HG02884 (cell line): Measurements from ENCODE around the gene CEP112.
"Not testable (repeated sequence)": the region's sequence is repeated elsewhere in the genome, so short reads cannot be mapped to it uniquely, and the experiment has no call there.

ENCODE experiments used
- ATAC-seq: cut with Tn5 transposase; IDR thresholded peaks from one replicate; pipeline ENCODE4 v1.9.1; 2021; ENCODE audit warnings: mild to moderate bottlenecking, moderate library complexity; ENCODE audit not compliant: unreplicated experiment

The CEP112 gene

DNA sequence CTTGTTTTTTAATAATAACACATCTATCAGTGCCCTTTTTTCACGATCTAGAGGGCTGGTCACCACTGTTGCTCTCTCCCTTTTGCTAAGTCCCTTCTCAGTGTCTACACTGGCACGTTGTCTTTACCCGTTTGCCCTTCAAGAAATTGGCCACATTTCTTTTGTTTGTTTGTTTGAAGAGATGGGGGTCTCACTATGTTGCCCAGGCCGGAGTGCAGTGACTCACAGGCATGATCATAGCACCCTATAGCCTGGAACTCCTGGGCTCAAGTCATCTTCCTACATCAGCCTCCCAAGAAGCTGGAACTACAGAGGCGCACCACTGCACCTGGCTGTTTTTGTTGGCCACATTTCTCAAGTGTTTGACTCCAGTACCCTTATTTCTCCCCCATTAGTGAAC is 492.5 kb downstream of the CEP112 start:
- no peak for ATAC-seq

DNA sequence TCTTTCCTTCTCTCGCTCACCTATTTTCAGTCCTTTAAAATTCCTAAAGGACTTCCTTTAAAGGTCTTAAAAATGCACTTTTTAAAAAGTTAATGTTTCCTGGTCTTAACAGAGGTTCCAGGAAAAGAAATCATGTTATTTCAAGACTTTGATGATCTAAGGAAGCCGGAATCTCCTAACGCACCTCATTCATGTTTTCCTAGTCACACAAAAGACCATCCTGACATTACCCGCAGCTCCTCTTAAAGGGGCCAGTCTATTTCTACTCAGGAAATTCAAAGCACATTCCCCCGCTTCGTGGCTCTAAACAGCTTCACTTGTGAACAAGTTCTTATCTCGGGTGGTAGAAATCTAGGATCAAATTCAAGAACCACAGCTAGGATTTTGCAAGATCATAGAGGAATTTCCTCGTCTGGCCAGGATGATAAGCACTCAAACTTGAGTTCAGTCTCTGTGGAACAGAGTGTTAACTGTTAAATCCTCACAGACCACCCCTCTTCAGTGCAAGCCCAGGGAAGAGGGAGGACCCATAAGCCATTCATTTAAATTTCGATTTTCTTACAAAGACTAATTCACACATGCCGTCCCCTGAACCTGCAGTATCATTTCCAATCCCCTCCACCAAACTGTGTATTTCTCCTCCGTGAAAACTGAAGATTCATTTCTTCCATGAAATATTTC is 493.4 kb downstream of the CEP112 start:
- no peak for ATAC-seq

DNA sequence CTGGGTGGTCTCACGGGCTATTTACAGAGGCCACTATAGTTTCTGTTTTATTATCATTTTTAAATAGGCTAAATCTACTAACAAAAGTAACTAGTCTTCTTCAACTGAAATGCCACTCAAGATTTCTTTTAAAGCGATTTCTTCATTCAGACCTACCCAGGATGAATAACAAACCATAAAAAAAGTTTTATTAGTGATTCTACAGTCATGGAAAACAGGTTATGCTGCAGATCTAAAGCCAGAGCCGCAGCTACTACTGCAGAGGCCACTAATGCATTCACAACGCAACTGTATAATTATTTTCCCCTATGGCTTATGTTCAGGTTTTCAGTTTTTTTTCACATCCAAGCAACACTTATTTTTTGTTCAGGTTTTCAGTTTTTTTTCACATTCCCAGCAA is 494.3 kb downstream of the CEP112 start:
- no peak for ATAC-seq

DNA sequence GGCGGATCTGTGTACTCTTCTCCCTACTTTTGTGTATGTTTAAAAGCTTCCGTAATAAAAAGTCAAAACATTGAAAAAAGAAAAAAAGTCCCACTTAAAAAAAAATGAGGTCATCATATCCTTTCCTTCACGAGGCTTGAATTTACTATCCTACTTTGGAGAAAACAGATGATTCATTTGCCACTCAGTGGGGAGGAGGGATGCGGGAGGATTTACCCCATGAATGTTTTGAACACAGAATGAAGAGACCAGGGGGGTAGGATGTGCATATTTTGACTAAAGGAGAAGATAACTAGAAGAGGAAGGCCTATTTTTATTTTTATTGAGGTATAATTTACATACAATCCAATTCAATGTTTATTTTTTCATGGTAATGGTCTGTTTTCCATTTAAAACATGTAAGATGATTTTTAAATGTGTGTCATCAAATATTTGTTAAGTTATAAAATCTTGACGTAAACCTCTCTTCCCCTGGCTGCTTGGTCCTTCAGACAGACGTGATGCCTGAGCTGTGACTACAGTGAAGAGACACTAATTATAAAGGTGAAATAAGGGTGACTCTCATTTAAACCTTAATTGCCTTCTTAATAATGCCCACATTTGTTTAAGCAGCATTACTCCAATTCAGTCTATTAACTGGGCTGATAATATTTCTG is 495.1 kb downstream of the CEP112 start:
- ATAC-seq: no peak

DNA sequence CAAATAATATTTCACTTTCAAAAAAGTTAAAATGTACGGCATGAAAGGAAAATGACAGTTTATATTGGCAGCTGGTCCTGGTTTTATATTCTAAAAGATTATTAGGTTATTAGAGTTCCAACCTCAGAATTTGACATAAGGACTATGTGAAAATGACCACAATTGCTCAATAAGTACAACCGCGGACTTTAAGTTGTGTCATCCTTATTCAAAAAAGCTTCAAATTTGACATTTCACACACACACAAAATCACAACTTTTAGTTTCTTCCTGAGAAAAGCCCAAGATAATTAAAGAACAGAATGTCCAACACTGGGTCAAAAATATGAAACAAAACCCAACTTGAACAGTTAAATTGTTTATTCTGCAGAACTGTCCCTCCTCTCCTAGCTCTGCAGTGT is 497.3 kb downstream of the CEP112 start:
- ATAC-seq: no peak

DNA sequence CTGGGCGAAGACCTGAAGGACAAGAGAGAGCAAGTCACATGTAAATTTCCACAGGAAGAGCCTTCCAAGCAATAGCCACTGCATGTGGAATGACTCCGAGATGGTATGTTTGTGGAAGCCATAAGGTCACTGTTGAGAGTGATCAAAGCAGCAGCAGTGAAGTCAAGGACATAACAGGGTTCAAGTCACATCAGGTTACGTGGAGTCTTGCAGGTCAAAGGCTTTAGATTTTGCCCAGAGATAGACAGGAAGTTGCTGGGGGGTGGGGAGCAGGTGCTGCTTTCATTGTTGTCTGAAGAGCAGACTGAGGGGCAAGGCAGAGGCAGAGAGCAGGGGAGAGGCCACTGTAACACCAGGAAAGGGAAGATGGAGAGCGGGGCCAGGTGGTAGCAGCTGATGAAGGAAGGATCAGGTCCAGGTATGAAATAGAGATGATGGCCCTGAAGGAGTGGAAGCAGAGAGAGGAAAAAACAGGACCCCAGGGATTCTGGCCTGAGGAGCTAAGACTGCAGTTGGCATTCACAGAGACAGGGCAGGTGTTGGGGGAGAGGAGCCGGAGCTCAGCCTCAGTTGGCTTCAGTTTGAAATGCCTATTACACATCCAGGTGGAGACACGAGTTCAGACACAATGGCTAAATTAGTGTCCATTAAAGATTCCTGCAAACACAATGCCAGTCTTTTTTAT is 501.2 kb downstream of the CEP112 start:
- no peak for ATAC-seq

DNA sequence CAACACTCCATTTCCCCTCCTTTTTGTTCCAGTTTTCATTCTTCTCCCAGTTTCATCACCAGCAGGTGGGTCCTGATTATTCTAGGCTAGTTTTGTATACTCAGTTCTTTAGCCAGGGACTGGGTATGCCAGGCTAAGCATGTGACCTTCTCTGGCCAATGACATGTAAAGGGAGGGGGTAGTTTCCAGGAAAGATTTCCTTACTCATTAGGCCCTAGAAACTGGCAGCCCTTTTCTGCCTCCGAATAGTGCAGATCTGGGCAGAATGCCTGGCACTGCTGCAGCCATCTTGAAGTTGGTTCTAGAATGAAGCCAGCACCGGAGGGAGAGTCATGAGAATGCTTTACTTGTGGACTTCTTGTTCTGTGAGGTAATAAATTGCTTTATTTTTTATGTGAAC is 503.6 kb downstream of the CEP112 start:
- ATAC-seq: no peak

DNA sequence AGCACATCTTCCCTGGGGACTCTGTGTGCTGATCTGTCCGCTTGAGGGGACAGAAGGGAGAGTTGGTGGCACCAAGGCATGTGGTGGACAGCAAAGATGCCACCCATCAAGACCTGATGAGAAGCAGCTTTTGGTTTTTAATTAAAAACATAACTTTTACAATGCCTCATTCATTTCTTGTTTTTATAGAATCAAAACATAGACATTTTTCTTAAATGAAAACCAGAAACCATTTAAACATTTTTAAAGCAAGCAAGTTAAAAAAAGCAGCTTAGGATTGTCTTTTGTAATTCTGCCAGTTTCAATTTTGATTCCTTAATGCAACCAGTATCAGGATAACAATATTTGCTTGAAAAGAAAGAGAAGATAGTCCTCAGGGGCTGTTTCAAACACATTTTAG is 506.8 kb downstream of the CEP112 start:
- ATAC-seq: no peak

DNA sequence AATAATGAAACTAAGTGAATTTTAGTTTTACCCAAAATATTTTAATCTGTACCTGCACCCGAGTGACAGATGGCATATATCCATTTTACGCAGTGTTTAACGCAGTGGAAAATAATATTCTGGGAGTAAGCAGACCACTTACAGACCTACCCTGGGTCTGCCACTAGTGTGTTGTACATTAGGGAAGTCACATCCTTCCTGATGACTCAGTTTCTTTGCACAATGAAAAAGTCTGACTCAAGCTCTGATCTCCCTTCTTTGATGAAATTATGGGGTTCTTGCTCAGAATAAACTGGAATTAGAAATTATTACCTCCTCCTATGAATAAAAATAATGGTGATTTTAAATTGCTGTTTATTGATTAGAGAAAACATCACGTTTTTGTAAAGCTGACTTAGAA is 507.3 kb downstream of the CEP112 start:
- no peak for ATAC-seq

DNA sequence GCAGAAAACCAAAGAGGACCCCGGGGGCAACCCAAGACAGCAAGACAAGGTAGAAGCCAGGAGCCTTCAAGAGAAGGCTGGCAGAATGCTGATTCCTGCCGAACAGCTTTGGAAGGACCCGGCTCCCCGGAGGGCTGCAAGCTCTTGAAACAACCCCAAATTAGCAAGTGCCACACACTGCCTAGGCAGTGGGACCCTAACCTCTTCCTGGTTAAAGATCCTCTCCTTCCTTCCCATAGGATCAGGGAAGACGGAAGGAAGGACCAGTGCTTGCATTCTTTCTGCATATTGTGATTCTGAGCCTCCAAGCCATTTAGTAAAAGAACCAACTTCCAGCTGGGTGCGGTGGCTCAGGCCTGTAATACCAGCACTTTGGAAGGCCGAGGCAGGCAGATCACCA is 508.5 kb downstream of the CEP112 start:
- no peak for ATAC-seq

DNA sequence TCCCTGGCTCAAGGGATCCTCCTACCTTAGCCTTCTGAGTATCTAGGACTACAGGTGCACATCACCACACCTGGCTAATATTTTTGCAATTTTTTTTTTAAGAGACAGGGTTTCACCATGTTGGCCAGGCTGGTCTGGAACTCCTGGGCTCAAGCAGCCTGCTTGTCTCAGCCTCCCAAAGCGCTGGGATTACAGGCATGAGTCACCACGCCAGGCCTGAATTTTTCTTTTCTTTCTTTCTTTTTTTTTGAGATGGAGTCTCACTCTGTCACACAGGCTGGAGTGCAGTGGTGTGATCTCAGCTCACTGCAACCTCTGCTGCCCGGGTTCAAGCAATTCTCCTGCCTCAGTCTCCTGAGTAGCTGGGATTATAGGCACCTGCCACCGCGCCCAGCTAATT is 510.2 kb downstream of the CEP112 start:
- ATAC-seq: not testable (repeated sequence)

DNA sequence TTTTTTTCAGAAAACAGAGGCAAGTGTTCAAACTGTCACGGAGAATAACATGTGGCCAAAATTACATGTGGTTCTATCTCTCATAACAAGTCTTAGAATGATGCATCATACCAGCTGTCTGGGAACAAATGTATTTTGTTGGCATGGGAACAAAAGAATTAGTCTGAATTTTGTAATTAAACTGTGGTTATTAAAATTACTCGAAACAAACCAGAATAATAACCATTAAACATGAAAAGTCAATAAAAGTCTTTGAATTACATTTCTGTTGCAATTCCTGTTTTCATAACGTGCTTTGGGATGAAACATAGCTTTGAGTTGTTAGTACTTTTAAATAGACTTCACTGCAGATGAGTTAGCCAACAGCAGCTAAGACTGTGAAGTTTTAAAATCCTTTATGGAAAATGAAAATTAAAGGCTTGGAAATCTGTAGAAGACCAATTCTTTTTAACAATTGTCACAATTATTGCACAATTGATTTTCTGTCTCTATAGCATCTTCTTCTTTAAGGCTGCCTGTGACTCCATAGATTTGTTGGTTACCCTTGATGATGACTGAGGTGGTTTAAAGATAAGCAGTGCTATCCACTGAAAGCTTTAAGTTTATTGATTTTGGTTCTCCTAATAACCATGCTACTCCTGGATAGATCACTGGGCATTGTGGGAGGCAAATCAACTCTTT is 512.6 kb downstream of the CEP112 start:
- ATAC-seq: no peak

DNA sequence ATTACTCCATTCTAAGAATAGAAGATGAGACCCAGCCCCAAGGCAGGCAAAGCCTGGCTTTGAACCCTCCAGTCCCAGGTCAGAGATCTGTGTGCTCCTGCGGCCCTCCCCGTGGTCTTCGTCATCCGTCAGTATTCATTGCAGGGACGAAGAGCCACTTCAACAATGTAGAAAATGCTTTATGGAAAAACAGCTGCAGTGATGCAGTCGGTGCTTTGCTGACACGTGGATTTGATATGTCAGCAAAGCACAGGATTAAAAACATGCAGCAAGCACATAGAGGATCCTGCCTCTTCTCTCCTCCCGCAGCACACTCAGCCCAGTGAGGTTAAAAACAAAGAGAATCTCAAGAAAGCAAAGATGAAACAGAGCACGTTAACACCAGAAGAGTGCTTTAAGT is 513.4 kb downstream of the CEP112 start:
- no peak for ATAC-seq

DNA sequence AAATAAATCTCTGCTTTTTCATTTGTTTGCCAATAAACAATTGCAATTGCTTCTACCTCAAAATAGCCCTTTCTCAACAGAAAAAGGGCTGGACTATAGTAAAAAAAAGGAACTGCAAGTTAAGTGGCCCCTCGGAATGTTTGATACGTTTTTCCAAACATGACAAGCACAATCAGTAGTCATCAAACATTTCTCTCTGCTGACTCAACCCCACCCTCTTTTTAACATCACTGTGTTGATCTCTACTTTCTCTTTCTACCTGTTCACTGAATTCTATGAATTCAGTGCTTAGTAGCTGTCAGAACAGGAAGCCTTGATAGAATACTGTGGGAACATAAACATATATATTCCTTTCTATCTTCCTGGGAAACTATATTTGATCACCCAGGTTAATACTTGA is 514.0 kb downstream of the CEP112 start:
- no peak for ATAC-seq

DNA sequence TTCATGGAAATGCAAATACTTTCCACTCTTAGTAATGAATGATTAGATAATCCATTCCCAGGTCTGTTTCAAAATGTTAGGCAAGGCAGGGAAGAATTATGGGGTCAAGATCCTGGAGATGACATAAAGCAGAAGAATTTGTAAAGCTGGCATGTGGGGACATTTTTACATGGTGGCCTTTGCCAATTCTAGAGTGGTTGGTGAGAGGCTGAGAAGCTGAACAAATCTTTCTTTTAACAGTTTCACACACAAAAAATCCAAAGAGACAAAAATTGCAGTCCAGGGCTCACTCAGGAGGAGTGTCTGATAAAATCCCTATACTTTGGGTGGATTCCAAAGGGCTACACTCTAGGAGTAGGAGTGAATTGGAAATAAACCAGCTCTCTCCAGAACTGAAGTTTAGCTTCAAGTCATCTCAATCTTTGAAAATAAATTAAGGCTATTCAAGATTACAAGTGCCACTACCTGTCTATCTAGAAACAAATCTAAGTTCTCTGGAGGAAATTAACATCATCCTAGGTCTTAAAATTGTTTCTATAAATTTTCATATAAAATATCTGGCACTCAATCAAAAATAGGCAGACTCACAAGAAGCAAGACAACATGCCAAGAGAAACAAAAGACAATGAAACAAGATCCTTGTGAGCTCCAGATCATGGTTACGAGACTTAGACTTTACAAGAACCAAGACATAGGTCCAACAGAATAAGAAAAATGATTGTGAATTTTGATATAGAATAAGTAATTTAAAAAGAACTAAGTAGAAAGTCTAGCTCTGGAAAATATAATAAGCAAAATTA is 517.5 kb downstream of the CEP112 start:
- ATAC-seq: no peak

DNA sequence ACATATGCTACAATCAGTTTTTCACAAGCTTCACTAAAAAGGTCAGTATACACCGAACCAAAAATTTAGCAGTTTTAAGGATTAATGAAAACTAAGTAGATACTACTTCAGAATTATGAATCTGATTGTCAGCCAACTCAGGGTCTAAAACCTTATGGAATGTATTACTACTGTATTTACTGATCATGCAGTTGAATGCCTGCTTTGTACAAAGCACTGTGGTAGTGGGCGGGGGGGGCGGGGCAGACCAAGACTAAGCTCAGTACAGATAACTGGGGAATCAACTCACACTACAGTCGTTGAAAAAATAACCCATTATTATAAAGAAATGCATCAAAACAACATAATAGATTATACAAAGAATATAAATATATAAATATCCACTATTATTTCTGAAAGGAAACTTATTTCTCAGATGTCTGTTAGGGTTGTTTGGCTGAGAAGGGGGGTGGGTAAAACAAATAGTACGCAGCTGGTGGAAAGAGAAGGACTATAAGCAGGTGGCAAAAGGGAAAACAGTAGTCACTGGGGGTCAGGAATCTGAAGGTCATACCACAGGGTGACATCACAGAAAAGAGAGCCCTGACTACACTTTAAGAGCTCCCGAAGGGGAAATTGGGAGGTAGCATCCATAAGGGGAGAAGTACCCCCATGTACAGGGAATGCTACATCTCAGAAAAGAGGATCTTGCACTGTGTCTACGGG is 521.1 kb downstream of the CEP112 start:
- no peak for ATAC-seq

DNA sequence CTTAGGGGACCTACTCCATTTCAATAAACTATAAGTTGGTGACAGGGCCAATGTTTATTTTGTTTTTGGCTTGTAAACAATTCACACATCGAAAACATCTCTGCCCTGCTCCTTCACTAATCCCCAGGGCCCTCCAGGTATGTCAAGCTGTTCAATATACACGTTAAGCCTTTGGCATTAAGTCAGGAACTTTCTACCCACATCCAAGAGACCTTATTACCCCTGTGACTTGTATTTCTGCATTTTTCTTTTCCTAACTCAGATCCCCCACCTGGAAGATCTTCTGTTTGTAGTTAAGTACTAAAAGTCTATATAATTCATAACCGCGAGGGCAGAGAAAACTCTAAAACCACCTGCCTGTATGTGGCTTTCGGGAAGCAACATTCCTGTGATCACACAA is 523.7 kb downstream of the CEP112 start:
- ATAC-seq: no peak

DNA sequence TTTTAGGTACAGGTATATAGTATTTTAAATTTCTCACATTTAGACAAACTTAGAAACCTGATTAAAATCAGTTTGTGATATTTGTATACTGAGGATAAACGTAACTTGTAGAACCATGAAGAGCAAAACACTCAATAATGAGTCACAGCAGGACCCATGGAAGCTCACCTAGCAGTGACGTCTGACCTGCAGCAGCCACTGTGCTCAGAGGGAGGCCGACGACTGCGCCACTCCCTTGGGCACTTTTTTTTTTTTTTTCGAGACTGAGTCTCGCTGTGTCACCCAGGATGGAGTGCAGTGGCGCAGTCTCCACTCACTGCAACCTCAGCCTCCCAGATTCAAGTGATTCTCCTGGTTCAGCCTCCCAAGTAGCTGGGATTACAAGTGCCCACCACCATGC is 524.3 kb downstream of the CEP112 start:
- no peak for ATAC-seq

DNA sequence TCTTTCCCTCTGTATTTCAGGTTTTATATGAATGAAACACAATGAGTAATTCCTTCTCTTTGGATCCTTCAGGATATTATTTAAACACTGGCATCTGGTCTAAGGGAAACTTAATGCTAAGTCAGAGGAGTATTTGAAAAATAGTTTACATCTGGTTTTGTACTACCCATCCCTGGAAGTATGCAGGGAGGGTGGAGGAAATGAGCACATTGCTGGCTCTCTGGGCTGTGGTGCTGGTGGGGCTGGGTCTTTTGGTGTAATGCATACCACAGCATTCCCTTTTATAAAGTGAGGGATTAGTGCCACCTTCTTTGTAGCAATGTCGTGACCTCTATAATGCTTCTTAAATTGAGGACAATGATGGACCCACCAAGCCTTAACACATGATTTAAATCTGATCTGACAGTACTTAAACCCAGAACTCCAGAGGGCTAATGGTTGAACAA is 525.0 kb downstream of the CEP112 start:
- no peak for ATAC-seq

DNA sequence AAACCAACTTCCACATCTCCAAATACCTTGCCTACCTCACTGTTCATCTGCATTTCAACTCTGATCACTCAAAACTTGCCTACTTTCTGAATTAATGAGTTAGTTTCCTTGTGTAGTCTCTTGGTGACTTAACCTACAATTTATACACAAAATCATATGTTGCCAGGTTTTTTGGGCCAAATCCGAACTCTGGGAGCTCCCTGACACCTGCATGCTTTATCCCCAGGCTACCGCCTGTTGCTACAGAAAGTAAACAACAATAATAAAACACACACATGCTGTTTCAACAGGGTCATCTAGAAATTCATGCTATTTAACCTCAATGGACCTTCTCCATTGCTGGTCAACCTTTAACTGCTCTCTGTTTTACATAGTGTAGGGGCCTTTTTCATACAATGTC is 526.0 kb downstream of the CEP112 start:
- no peak for ATAC-seq
